Measurements from ENCODE around the gene WWC1.

The WWC1 gene

DNA sequence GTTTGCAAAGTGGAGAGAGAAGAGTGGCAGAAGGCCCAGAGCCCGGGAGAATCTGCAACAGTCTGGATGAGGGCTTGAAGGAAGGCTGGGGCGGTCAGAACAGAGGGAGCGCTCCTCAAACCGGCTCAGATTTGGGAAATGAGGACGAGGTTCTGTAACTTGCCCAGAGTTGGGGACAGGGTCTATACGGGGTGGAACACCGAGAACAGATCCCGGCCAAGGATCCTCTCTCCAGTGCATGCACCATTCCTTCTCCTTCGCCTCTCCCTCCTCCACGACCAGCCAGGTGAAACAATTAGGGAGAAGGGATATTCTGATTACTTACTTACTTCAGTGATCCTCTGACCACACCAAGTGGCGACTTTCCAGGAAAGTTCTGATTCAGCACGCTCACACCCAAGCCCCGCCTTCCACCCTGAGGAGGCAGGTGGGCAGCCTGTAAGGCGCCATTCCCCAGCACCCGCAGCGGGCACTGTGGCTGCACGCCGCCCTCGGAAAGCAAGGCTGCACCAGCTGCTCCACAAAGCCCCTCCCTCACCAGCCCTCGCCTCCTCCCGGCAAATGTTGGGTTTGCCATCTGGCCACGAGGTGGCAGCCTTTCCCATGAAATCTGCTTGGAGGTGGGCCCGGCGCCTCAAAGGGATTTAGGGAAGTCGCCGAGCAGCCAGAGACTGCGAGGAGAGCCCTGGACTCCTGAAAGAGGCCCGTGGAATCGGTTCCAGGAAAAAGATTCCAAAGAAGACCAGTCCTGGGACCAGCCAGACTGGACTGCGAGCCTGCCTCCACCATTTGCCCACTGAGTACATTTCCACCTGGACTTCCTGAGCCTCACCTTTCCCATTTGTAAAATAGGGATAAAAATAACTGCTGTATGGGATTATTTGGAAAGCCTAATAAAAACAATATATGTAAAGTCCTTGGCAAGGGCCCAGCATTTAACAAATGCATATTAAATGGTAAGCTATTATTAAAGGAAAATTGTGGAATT is 22.2 kb upstream of the WWC1 start:
- H3K27me3 ChIP-seq = no peaks in the 10 kb centered on the region
- H3K36me3 ChIP-seq = no peaks in the 10 kb centered on the region
- H3K4me1 ChIP-seq = peaks cover 7% of the 10 kb centered on the region
- H3K9me3 ChIP-seq = no peaks in the 10 kb centered on the region
- peak overlapping the region; percentile 48 for H3K4me3 ChIP-seq (ENCODE audit: low read depth, low read length)
- DNase-seq = peak; percentile 91
- TF ChIP-seq, protein P1, sequence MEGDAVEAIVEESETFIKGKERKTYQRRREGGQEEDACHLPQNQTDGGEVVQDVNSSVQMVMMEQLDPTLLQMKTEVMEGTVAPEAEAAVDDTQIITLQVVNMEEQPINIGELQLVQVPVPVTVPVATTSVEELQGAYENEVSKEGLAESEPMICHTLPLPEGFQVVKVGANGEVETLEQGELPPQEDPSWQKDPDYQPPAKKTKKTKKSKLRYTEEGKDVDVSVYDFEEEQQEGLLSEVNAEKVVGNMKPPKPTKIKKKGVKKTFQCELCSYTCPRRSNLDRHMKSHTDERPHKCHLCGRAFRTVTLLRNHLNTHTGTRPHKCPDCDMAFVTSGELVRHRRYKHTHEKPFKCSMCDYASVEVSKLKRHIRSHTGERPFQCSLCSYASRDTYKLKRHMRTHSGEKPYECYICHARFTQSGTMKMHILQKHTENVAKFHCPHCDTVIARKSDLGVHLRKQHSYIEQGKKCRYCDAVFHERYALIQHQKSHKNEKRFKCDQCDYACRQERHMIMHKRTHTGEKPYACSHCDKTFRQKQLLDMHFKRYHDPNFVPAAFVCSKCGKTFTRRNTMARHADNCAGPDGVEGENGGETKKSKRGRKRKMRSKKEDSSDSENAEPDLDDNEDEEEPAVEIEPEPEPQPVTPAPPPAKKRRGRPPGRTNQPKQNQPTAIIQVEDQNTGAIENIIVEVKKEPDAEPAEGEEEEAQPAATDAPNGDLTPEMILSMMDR (IDR thresholded peaks at IDR 0.05; ENCODE audit: low read depth, low read length) = peak; percentile 90

- no peak overlapping the region for H3K4me3 ChIP-seq (ENCODE audit: low read depth, low read length)
- no peaks in the 10 kb centered on the region for H3K9me3 ChIP-seq
- H3K4me1 ChIP-seq = peaks cover 7% of the 10 kb centered on the region
- H3K36me3 ChIP-seq = no peaks in the 10 kb centered on the region
- H3K27me3 ChIP-seq = no peaks in the 10 kb centered on the region
- TF ChIP-seq, protein P1 (IDR thresholded peaks at IDR 0.05; ENCODE audit: low read depth, low read length) = peak; percentile 16; the same call in 1 of the 2 replicates
- DNase-seq = no peak
These were observed 21.5 kb upstream of the WWC1 start for GRCh38 chr5:168269937-168270330.

DNA sequence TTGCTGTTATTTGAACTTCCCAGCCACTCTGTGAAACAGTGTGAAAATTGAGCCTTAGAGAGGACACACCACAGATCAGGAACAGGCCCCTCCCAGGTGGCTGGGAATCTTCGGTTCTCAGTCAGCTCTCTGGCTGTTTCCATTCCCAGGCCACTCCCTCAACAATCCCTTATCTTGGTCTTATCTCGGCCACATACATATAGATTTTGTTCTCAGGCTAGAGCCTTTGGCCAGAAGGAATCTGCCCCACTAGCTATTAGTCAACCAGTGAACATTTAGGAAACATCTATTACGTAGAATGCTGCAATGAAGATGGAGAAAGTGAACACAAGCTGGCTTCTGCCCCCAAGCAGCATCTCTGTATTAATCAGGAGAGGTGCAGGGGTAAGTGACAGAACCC is 21.0 kb upstream of the WWC1 start:
- Histone ChIP-seq H3K36me3 (no peaks in the 10 kb centered on the region), H3K4me3 (ENCODE audit: low read depth, low read length) (no peak overlapping the region), H3K27me3 (no peaks in the 10 kb centered on the region), H3K4me1 (peaks cover 7% of the 10 kb centered on the region), H3K9me3 (no peaks in the 10 kb centered on the region)
- TF ChIP-seq, protein P1 (IDR thresholded peaks at IDR 0.05; ENCODE audit: low read depth, low read length) = no peak
- DNase-seq = no peak

GRCh38 chr5:168273056-168273980 is 18.1 kb upstream of the WWC1 start:
- no peak overlapping the region for H3K4me3 ChIP-seq (ENCODE audit: low read depth, low read length)
- H3K4me1 ChIP-seq = peaks cover 7% of the 10 kb centered on the region
- H3K9me3 ChIP-seq = no peaks in the 10 kb centered on the region
- H3K36me3 ChIP-seq = no peaks in the 10 kb centered on the region
- peak; percentile 53 for DNase-seq
- no peaks in the 10 kb centered on the region for H3K27me3 ChIP-seq
- TF ChIP-seq, protein P1 (IDR thresholded peaks at IDR 0.05; ENCODE audit: low read depth, low read length) = no peak

DNA sequence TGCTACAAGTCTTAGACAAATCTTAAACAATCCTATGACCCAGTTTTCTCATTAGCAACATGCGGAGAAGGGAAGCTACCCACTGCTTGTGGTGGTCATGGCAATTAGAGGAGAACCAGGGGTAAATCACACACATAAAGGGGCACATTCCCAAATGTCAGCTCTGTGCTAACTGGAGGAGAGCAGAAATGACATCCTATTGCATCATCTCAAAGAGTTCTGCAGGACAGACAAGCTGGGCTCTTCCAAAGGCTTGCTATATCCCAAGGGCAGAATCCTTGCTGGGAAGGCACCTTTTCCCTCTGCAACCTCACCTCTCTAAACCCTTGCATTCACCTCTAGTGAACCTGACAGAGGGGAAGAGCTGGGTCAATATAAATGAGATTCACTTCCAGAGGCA is 17.0 kb upstream of the WWC1 start:
- TF ChIP-seq, protein P1 (IDR thresholded peaks at IDR 0.05; ENCODE audit: low read depth, low read length) = no peak
- peaks cover 7% of the 10 kb centered on the region for H3K4me1 ChIP-seq
- H3K9me3 ChIP-seq = no peaks in the 10 kb centered on the region

More for the DNA sequence above, 17.0 kb upstream of the WWC1 start:
- no peaks in the 10 kb centered on the region for H3K36me3 ChIP-seq
- H3K27me3 ChIP-seq = no peaks in the 10 kb centered on the region
- H3K4me3 ChIP-seq (ENCODE audit: low read depth, low read length) = no peak overlapping the region
- DNase-seq = no peak

Data from BE2C (cell line).